ENCODE measurements around the gene WDR45B. TPM values are rescaled to one million over a fixed set of nuclear protein-coding genes. Genes with fewer than 3 reads are reported as not detected.

Gene WDR45B
- total RNA-seq, 1 donor from 2014 or later, result 65.1 TPM

DNA sequence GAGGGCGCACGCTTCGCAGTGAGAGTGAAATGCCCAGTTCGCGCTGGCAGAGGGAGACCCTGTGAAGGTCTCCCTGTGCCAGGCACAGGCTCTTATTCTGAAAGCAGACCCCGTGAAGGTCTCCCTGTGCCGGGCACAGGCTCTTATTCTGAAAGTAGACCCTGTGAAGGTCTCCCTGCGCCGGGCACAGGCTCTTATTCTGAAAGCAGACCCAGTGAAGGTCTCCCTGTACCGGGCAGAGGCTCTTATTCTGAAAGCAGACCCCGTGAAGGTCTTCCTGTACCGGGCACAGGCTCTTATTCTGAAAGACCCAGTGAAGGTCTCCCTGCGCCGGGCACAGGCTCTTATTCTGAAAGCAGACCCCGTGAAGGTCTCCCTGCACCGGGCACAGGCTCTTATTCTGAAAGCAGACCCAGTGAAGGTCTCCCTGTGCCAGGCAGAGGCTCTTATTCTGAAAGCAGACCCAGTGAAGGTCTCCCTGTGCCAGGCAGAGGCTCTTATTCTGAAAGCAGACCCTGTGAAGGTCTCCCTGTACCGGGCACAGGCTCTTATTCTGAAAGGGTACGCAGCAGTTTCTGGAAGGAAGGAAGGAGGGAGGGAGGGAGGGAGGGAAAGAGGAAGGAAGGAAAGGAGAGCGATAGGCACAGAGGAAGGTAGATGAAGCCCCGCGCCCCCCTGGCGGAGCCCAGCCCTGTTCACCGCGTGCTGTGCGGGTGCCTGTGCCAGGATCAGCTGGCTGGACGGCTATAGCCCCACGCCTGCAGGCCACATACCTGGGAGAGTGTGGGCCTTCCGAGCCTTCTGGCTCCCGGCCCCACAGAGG lies 55.3 kb downstream of the WDR45B start:
- H3K9me3 ChIP-seq, result no peaks in the 10 kb centered on the region
- ATAC-seq, result peak; percentile 66
- TF ChIP-seq CTCF (IDR thresholded peaks at IDR 0.05), result no peak
- H3K4me3 ChIP-seq, result peak overlapping the region; percentile 69
- no peaks in the 10 kb centered on the region for H3K27me3 ChIP-seq
- H3K27ac ChIP-seq, result peak overlapping the region; percentile 90
- intact Hi-C loops (cut with DNase I), result no loop called here
- peaks cover 39% of the 10 kb centered on the region for H3K4me1 ChIP-seq
- DNase-seq, result peak; percentile 80
- peaks cover 30% of the 10 kb centered on the region for H3K36me3 ChIP-seq

GRCh38 chr17:82592289-82592766 lies 55.9 kb downstream of the WDR45B start:
- Histone ChIP-seq H3K27ac (peak overlapping the region; percentile 90), H3K4me3 (peak overlapping the region; percentile 69), H3K27me3 (no peaks in the 10 kb centered on the region), H3K9me3 (no peaks in the 10 kb centered on the region), H3K36me3 (peaks cover 28% of the 10 kb centered on the region), H3K4me1 (peaks cover 39% of the 10 kb centered on the region)
- DNase-seq (peak; percentile 84), ATAC-seq (peak; percentile 81)
- intact Hi-C loops (cut with DNase I), result no loop called here
- no peak for TF ChIP-seq CTCF (IDR thresholded peaks at IDR 0.05)

DNA sequence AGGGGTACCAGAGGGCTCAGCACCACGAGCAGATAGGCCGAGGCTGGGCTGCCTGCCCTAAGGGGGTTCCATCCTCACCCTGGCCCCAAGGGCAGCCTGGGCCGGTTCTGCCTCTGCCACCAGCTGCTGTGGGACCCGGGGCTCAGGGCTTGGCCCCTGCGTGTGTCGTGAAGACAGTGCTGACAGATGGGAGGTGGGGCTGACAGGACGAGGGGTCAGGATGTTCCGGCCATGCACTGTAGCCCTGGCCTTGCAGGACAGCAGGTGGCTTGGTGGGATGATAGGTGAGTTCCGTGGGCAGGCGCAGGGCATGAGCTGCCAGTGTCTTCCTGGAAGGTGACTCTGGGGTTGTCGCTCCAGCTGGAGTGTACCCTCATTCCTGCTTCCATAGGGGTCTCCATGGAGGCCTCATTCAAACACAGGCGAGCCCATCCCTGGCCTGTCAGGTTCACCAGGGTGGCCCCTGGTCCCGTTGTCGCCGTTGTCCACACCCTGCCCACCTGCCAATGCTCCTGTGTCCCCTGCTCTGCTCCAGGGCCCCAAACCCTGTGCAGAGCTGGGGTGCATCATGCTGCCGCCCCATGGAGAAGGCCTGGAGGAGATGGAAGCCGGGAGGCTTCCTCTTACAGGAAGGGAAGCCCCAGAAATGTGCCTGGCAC lies 57.2 kb downstream of the WDR45B start:
- H3K4me3 ChIP-seq, result no peak overlapping the region
- ATAC-seq (no peak), DNase-seq (no peak)
- H3K4me1 ChIP-seq, result peaks cover 39% of the 10 kb centered on the region
- no peak for TF ChIP-seq CTCF (IDR thresholded peaks at IDR 0.05)
- H3K27me3 ChIP-seq, result no peaks in the 10 kb centered on the region
- peaks cover 26% of the 10 kb centered on the region for H3K36me3 ChIP-seq
- H3K9me3 ChIP-seq, result no peaks in the 10 kb centered on the region
- H3K27ac ChIP-seq, result peak overlapping the region; percentile 90
- intact Hi-C loops (cut with DNase I), result no loop called here

- H3K4me1 ChIP-seq, result peaks cover 39% of the 10 kb centered on the region
- H3K4me3 ChIP-seq, result no peak overlapping the region
- no peak for DNase-seq
- H3K27ac ChIP-seq, result peak overlapping the region; percentile 90
- no peak for TF ChIP-seq CTCF (IDR thresholded peaks at IDR 0.05)
- H3K36me3 ChIP-seq, result peaks cover 25% of the 10 kb centered on the region
- ATAC-seq, result no peak
- no peaks in the 10 kb centered on the region for H3K9me3 ChIP-seq
- H3K27me3 ChIP-seq, result no peaks in the 10 kb centered on the region
- intact Hi-C loops (cut with DNase I), result no loop called here
These were observed 58.0 kb downstream of the WDR45B start for GRCh38 chr17:82590216-82590615.

DNA sequence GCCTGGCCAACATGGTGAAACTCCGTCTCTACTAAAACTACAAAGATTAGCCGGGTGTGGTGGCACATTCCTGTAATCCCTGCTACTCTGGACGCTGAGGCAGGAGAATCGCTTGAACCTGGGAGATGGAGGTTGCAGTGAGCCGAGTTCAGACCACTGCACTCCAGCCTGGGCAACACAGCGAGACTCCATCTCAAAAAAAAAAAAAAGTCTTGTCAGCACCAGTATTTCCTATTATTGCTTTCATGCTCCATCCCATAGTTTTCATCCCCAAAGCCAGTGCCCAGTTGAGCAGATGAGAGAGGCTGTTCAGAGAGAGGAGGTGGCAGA lies 58.4 kb downstream of the WDR45B start:
- Histone ChIP-seq H3K4me3 (no peak overlapping the region), H3K27ac (no peak overlapping the region), H3K4me1 (peaks cover 40% of the 10 kb centered on the region), H3K9me3 (no peaks in the 10 kb centered on the region), H3K36me3 (peaks cover 25% of the 10 kb centered on the region), H3K27me3 (no peaks in the 10 kb centered on the region)
- intact Hi-C loops (cut with DNase I), result no loop called here
- ATAC-seq (no peak), DNase-seq (no peak)
- no peak for TF ChIP-seq CTCF (IDR thresholded peaks at IDR 0.05)

Data from upper lobe of right lung (tissue), 1 donor.